ENCODE results near the gene ERAL1. TPM values are rescaled to one million over a fixed set of nuclear protein-coding genes. Genes with fewer than 3 reads are reported as not detected.

The ERAL1 gene
- total RNA-seq, 1 donor from 2014 or later, result 46.9 TPM

Other genes with a start within 250 kb of the ERAL1 start
- gene RSKR, start 240.8 kb upstream of the ERAL1 start, total RNA-seq, result 31.8 and 32.1 TPM in 2 replicates
- 162 and 172 TPM in 2 replicates for gene BLTP2, start 209.9 kb upstream of the ERAL1 start, total RNA-seq
- gene SDF2, start 193.1 kb upstream of the ERAL1 start, total RNA-seq, result 49.9 TPM in 2 replicates
- gene SUPT6H, start 192.8 kb upstream of the ERAL1 start, total RNA-seq, result 95.8 and 104 TPM in 2 replicates
- 5.3 and 7.1 TPM in 2 replicates for gene PROCA1, start 143.1 kb upstream of the ERAL1 start, total RNA-seq
- 9.0 and 9.4 TPM in 2 replicates for gene RAB34, start 137.1 kb upstream of the ERAL1 start, total RNA-seq
- gene RPL23A, start 135.0 kb upstream of the ERAL1 start, total RNA-seq, result 1,587 and 1,609 TPM in 2 replicates
- 1.1 and 1.2 TPM in 2 replicates for gene TLCD1, start 128.8 kb upstream of the ERAL1 start, total RNA-seq
- gene NEK8, start 126.2 kb upstream of the ERAL1 start, total RNA-seq, result 5.4 and 6.5 TPM in 2 replicates
- gene TRAF4, start 111.0 kb upstream of the ERAL1 start, total RNA-seq, result 106 and 108 TPM in 2 replicates
- gene FAM222B, start 12.2 kb upstream of the ERAL1 start, total RNA-seq, result 23.9 and 24.2 TPM in 2 replicates
- gene FLOT2, start 42.7 kb downstream of the ERAL1 start, total RNA-seq, result 150 and 151 TPM in 2 replicates
- 22.8 and 26.1 TPM in 2 replicates for gene DHRS13, start 48.1 kb downstream of the ERAL1 start, total RNA-seq
- gene PHF12, start 96.5 kb downstream of the ERAL1 start, total RNA-seq, result 73.3 and 78.5 TPM in 2 replicates
- gene SEZ6, start 151.0 kb downstream of the ERAL1 start, total RNA-seq, result not detected in 2 replicates
- gene PIPOX, start 188.1 kb downstream of the ERAL1 start, total RNA-seq, result 2.0 and 2.2 TPM in 2 replicates

All from T-helper 1 cell treated with Interleukin-12 subunit alpha and Interleukin-12 subunit beta and Interleukin-4 antibody, amounts not matched to agents 30 ng/mL and 1 ng/mL, for 36 hours (primary cell).